Eye (tissue), 1 donor: ENCODE results near the gene LMX1B.
"Not testable (repeated sequence)": the region's sequence is repeated elsewhere in the genome, so short reads cannot be mapped to it uniquely, and the experiment has no call there.

Source experiments
- DNase-seq: peaks from one replicate; pipeline ENCODE4 v3.0.0-alpha.2; 2015

The LMX1B gene

GRCh38 chr9:126720661-126721563, 107.2 kb downstream of the LMX1B start:
- no peak for DNase-seq

- DNase-seq: no peak
Observed at GRCh38 chr9:126721564-126721981, 107.8 kb downstream of the LMX1B start.

- DNase-seq: peak; percentile 77
Observed at GRCh38 chr9:126722252-126722921, 108.7 kb downstream of the LMX1B start.

GRCh38 chr9:126722922-126723806, 109.4 kb downstream of the LMX1B start:
- peak; percentile 49 for DNase-seq

- peak; percentile 81 for DNase-seq
Observed at GRCh38 chr9:126723807-126724172, 110.1 kb downstream of the LMX1B start.

- no peak for DNase-seq
Observed at GRCh38 chr9:126724226-126724625, 110.5 kb downstream of the LMX1B start.

- not testable (repeated sequence) for DNase-seq
Observed at GRCh38 chr9:126725485-126725884, 111.8 kb downstream of the LMX1B start.

- DNase-seq: not testable (repeated sequence)
Observed at GRCh38 chr9:126728210-126728609, 114.5 kb downstream of the LMX1B start.

GRCh38 chr9:126730592-126730991, 116.9 kb downstream of the LMX1B start:
- not testable (repeated sequence) for DNase-seq

- DNase-seq: no peak
Observed at GRCh38 chr9:126733005-126733404, 119.3 kb downstream of the LMX1B start.

GRCh38 chr9:126734877-126735276, 121.1 kb downstream of the LMX1B start:
- no peak for DNase-seq

GRCh38 chr9:126735482-126735881, 121.8 kb downstream of the LMX1B start:
- DNase-seq: no peak

- DNase-seq: no peak
Observed at GRCh38 chr9:126738553-126738952, 124.8 kb downstream of the LMX1B start.

- DNase-seq: no peak
Observed at GRCh38 chr9:126743041-126743440, 129.3 kb downstream of the LMX1B start.

- DNase-seq: no peak
Observed at GRCh38 chr9:126745574-126746411, 132.1 kb downstream of the LMX1B start.
